NB4 (cell line): Measurements from ENCODE around the gene HRAS.
A peak's percentile ranks its signal among the peaks of the same experiment; 100 is the strongest.

Experiments
- DNase-seq: peaks from one replicate; pipeline ENCODE4 v3.0.0; 2010; ENCODE audit warnings: low read depth
- H3K4me3 ChIP-seq: one replicate; pipeline ENCODE4 v1.5.1; 2011; ENCODE audit warnings: mild to moderate bottlenecking, low read depth, low read length, moderate library complexity
- CTCF ChIP-seq: IDR thresholded peaks from one replicate; pipeline ENCODE4 v1.5.1; 2012; ENCODE audit warnings: low read depth, low read length
- MAX ChIP-seq: IDR thresholded peaks from 2 replicates; pipeline ENCODE4 v1.6.1; 2011; ENCODE audit warnings: low read depth, low read length
- MYC ChIP-seq: IDR thresholded peaks from 2 replicates; pipeline ENCODE4 v1.6.1; 2011; ENCODE audit warnings: low read depth, low read length
- POLR2A ChIP-seq: IDR thresholded peaks from 2 replicates; pipeline ENCODE4 v1.6.1; 2011; ENCODE audit warnings: mild to moderate bottlenecking; ENCODE audit not compliant: insufficient read length; ENCODE audit errors: extremely low read depth

Gene HRAS

GRCh38 chr11:535519-536454 lies at the start of gene HRAS:
Gene HRAS, minus strand, starts transcription at chr11:535576.
- DNase-seq: peak; percentile 94
- peak within 1 kb of the TSS; percentile 66 for H3K4me3 ChIP-seq
- TF ChIP-seq POLR2A: peak; percentile 79
- no peak; the same call in 1 of the 2 replicates for TF ChIP-seq MYC

GRCh38 chr11:584287-584686 lies 48.9 kb upstream of the HRAS start:
- TF ChIP-seq MAX (no peak), CTCF (no peak), POLR2A (no peak), MYC (no peak)
- DNase-seq: no peak
- H3K4me3 ChIP-seq: no peak overlapping the region

- no peak overlapping the region for H3K4me3 ChIP-seq
- no peak for DNase-seq
- TF ChIP-seq POLR2A (no peak), CTCF (no peak), MAX (no peak), MYC (no peak)
These were observed 46.4 kb upstream of the HRAS start for GRCh38 chr11:581752-582151.

GRCh38 chr11:581342-581741 lies 46.0 kb upstream of the HRAS start:
- TF ChIP-seq POLR2A: no peak
- no peak for TF ChIP-seq CTCF
- TF ChIP-seq MAX: no peak
- TF ChIP-seq MYC: no peak
- no peak for DNase-seq
- no peak overlapping the region for H3K4me3 ChIP-seq

- DNase-seq: no peak
- TF ChIP-seq POLR2A: no peak
- no peak for TF ChIP-seq MYC
- TF ChIP-seq CTCF: no peak
- TF ChIP-seq MAX: no peak
- no peak overlapping the region for H3K4me3 ChIP-seq
These were observed 44.6 kb upstream of the HRAS start for GRCh38 chr11:579830-580601.
